GM21367 (cell line): ENCODE results near the gene BLNK.

Experiments
- ATAC-seq: cut with Tn5 transposase; IDR thresholded peaks from one replicate; pipeline ENCODE4 v1.9.1; 2021; ENCODE audit not compliant: unreplicated experiment

BLNK gene

DNA sequence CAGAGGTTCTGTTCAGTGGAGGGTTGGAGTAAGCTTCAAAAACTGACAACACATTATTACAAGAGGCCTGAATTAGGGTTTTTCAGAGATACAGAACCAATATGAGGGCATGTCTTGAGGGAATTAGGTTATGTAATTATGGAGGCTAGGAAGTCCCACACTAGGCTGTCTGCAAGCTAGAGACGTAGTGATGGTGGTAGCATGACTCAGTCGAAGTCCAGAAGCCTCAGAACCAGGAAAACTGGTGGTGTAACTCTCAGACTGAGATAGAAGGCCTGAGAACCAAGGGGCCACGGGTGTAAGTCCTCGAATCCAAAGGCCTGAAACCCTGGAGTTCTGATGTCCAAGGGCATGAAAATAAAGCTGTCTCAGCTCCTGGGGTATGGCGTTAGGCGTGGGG lies 105.6 kb downstream of the BLNK start:
- ATAC-seq, result no peak

GRCh38 chr10:96153070-96153469 lies 118.3 kb downstream of the BLNK start:
- no peak for ATAC-seq

- no peak for ATAC-seq
These were observed 118.9 kb downstream of the BLNK start for GRCh38 chr10:96152437-96152836.
